Inferior parietal cortex (tissue), 1 donor: ENCODE results near the gene NDUFA13.

ENCODE experiments used
- DNase-seq: peaks from one replicate; pipeline ENCODE4 v3.0.0-alpha.2; 2016; ENCODE audit errors: extremely low spot score

Gene NDUFA13

DNA sequence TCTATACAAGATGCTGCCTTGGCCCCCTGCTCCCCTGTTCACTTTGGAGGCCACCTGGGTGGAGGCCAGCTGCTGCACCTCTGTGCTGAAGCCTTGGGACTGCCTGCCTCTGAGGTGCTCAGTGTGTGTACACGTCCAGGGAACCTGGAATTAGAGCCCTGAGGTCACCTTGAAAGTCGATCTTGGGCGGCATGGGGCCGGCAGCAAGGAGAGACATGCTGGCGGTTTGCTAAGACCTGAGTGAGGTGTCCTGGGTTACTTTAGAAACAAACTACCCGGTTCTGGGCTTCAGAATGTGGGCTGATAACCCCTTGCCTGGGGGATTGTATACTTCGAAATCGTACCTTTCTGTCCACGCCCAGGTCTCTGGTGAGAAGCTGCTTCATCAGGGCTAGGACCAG, 26.2 kb upstream of the NDUFA13 start:
- no peak for DNase-seq

DNA sequence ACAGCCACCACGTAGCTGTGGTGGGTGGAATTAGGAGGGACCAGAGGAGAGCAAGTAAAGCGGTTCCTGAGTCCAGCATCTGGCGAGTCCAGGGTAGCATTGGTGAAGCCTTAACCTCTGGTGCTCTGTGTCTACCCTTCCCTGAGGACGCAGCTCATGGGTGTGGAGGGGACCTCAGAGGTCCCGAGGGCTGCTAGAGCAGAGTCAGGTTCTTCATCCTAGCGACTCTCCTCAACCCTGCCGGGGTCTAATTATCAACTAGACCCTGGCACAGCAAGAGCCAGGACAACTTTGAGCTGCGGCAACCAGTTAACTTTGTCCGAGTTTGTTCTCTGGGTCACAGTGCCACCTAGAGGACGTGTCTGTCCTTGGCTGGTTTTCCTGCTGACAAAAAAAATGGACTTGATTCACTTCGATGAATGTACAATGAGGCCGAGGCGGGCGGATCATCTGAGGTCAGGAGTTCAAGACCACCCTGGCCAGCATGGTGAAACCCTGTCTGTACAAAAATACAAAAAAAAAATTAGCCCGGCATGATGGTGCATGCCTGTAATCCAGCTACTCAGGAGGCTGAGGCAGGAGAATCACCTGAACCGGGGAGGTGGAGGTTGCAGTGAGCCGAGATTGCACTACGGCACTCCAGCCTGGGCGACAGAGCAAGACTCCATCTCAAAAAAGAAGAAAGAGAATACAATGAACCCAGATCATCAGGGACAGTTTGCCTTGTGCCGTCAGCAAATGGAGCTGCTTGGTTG, 25.6 kb upstream of the NDUFA13 start:
- peak; percentile 93 for DNase-seq

DNA sequence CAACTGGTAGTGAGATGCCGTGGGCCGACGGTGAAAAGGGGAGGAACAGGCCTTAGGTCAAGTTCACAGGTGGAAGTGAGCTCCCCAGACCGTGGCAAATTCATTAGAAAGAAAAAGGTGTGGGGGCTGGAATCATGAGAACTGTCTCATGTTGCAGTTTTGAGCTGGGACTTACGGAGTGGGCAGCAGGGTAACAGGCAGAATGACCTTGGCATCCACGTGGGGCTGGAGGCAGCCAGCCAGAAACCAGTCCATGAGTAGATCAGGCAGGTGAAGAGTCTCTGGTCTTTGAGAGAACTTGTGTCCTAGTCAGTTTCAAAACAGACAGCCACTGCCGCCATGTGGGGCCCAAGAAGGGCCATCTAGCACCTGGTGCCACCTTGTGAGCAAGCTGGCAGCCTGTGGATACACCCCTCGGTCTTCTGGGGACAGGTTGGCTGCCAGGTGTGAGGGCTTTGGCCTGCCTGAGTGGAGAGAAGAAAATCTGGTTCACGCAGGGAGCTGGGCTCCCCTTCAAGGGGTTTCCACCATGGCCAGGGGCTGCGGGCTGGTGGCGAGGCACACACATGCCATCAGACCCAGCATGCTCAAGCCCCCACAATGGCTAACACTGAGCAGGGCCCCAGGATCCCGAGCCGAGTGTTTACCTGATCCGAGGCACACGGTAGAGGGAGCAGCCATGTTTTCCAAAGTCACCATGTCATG, 24.6 kb upstream of the NDUFA13 start:
- no peak for DNase-seq

DNA sequence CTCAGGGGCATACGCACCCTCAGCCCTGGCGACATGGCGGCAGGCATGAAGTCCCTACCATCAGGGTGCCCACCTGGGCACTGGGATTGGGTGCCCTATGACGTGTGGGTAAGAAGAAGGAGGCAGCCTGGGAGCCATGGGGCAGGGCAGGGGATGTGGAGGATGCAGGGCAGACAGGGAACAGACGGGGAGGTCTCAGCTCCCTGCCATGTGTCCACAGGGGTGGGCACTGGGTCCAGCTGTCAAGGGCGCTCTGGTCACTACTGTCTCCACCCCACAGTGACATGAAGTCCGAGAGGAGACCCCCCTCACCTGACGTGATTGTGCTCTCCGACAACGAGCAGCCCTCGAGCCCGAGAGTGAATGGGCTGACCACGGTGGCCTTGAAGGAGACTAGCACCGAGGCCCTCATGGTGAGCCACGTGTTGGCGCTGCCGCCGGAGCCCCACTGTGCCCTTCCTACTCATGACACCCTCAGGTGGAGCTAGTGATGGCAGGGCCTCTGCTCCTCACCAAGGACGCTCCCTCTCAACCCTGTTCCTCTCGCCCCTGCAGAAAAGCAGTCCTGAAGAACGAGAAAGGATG, 23.9 kb upstream of the NDUFA13 start:
- DNase-seq = no peak

DNA sequence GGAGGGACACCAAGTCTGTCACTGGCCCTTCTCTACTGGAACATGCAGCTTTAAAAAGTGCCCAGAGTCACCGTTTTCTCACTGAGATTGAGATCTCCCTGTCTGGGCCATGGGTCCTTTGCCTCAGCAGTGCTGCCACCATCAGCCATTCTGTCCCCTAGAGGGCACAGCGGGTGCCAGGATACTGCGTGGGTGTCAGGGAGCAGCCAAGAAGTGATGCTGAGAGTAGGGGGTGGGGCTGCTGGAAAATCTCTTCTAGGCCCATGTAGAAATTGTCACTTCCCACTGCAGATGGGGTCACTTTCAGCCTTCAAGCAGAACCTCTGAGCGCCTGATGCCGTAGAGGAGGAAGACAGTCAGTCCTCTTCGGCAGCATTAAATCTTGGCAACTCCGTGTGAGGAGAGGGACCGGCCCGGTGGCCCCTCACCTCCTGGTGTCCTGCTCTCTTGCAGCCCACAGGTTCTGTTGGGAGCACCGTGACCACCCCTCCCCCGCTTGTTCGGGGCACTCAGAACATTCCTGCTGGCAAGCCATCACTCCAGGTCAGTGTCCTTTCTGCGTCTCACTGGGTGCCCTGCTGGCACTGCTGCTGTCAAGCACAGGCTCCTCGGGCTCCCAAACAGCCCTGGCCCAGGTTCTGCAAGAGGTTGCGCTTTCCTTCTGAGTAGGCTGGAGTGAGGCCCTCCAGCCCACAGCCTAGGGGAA, 22.0 kb upstream of the NDUFA13 start:
- DNase-seq = no peak

DNA sequence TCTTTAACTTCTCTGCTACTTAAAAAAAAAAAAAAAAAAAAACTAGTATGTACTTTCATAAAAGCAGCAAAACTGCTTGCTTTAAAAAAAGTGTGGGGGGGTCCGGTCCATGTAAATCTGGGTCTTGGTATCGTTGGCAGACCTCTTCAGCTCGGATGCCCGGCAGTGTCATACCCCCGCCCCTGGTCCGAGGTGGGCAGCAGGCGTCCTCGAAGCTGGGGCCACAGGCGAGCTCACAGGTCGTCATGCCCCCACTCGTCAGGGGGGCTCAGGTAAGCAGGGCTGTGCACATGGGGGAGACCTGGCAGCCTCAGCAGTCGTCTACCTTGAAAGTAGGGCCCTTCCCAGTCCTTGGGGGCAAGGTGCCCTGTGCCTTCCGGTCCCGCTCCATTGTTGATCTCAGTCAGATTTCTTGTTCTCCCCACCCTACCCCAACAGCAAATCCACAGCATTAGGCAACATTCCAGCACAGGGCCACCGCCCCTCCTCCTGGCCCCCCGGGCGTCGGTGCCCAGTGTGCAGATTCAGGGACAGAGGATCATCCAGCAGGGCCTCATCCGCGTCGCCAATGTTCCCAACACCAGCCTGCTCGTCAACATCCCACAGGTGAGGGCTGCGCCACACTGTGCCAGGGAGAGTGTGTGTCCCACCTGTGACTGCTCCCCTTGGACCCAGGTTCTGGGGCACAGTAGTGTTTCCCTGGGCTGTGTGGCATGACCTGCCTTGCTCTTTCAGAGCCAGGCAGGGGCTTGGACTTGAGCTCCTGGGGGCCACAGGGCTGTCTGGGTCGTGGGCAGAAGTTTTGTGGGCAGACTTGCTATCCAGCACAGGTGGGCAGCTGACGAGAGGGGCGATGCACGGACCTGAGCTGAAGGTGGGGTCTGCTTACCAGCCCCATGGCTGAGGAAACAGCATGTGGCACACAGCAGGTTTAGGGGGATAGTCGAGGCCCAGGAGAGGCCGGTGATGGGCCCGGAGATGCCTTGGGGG, 20.1 kb upstream of the NDUFA13 start:
- no peak for DNase-seq

DNA sequence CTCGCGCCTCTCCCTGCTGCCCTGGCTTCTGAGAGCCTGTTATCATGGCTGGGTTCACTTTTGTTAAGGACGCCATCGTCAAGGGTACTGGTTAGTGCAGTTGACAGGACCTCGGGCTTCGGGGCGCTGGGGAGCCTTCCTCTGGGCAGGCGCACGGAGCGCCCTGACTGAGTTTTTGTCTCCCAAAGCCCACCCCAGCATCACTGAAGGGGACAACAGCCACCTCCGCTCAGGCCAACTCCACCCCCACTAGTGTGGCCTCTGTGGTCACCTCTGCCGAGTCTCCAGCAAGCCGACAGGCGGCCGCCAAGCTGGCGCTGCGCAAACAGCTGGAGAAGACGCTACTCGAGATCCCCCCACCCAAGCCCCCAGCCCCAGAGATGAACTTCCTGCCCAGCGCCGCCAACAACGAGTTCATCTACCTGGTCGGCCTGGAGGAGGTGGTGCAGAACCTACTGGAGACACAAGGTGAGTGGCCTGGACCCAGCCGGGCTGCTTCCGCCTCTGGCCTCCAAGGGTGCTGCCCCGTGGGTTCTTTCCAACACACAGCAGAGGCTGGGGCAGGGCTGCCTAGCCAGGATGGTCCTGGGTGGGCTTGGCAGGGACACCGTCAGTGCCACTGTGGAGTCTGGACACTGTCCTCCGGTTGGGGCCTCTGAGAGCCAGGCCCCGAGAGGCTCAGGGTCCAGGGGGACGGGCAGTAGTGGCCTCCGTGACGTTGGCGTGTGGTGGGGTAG, 17.6 kb upstream of the NDUFA13 start:
- no peak for DNase-seq

DNA sequence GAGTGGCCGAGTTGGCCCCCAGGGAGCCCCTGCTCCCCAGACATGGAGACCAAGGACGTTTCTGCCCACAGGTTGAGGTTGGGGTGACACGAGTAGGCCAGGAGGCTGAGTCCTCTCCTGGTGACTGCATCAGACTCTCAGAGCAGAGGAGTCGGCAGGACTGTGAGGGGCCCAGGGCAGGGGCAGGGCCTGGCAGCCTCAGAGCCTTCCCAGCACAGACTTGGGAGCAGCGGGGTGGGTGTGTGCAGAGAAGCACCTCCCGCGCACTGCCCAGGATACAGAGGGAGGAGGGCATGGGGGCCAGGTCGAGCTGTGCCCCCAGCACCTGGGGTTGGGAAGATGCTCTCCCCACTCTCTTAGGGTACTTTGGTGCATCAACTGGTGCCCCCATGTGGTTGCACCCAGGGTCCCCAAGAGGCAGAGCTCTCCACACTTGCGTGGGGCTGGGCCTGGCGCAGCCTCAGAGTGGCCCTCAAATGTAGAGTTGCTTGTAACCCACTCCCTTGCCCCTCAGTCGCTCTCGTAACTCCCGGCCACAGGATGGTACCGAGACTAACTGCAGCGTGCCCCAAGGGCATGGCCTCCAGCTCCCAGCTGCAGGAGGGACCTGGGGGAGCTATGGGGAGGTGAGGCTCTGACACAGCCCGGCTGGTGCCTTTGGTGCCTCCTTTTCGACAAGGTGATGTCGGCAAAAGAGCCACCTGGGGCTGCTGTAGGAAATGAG, 16.6 kb upstream of the NDUFA13 start:
- DNase-seq = no peak

DNA sequence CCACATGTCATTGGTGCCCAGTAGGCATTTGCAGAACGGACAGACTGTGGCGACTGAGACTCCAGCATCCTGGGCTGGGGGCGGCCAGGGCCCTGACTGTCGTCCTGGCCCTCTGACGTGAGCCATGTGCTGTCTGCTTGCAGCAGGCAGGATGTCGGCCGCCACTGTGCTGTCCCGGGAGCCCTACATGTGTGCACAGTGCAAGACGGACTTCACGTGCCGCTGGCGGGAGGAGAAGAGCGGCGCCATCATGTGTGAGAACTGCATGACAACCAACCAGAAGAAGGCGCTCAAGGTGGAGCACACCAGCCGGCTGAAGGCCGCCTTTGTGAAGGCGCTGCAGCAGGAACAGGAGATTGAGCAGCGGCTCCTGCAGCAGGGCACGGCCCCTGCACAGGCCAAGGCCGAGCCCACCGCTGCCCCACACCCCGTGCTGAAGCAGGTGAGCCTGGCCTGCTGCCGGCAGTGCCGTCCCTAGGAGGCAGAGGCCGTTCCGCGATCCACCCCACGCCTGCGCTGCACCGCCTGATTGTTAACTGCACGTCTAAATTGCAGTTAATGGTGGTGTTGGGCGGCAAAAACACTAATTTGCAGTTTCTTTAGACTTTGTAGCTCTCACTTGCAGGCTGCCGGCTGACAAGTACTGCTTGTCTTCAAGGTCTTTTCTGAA, 14.9 kb upstream of the NDUFA13 start:
- DNase-seq = no peak

DNA sequence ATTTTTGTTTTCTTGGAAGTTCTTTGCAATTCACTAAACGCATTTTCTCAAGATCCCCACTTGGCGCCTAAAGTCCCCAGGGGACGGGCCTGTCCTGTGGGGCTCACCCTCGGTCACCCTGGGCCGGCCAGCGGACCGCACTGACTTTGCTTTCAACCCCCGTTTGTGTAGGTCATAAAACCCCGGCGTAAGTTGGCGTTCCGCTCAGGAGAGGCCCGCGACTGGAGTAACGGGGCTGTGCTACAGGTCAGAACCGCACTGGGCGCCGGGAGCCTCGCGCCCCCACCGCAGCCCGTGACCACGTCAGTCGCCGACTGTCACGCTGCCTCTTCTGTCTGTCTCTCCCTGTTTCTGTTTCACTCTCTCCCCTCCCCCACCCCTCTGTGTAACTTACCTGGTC, 14.2 kb upstream of the NDUFA13 start:
- DNase-seq = no peak

DNA sequence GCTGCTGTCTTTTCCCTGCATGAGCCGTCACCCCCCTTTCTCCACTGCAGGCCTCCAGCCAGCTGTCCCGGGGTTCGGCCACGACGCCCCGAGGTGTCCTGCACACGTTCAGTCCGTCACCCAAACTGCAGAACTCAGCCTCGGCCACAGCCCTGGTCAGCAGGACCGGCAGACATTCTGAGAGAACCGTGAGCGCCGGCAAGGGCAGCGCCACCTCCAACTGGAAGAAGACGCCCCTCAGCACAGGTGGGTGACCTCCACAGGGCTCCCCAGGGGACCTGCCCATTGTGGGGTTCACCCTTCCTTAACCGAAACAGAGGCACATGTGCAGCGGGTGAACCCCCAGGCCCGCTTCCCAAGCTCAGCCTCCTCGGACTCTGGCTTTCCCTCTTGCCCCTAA, 13.7 kb upstream of the NDUFA13 start:
- no peak for DNase-seq

DNA sequence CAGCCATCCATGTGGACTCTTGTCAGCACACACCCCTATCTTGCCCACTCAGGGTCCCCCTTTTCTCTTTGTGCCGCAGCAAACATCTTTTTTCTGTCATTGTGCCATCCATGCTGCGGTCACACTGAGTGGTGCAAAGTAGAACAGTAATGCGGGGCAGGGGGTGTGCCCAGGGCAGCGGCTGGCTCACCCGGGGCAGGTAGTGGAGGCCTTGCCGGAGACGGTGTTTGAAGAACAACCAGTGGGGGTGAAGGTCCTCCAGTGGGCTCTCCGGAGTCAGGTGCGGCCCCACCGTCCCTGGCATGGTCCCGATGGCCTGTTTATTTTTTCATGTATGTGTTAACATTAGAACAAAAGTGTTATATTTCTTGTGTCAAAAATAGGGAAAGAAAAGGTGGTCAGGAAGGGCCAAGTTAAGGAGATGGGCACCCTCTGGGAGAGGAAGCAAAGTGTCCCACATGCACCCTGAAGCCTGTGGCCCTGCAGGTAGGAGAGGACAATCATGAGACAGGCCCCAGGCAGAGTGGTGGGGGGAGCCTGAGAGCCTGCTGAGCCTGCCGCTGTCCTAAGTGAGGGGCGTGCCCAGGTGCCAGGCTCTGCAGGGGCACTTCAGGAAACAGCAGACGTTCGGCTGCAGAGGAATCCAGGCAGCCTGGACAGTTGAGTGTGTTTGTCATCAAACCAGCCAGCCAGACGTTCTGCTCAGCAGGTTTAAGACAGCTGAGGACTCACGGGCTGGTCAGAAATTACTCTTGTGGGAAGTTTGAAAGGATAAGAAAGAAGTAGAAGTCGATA, 13.0 kb upstream of the NDUFA13 start:
- no peak for DNase-seq

DNA sequence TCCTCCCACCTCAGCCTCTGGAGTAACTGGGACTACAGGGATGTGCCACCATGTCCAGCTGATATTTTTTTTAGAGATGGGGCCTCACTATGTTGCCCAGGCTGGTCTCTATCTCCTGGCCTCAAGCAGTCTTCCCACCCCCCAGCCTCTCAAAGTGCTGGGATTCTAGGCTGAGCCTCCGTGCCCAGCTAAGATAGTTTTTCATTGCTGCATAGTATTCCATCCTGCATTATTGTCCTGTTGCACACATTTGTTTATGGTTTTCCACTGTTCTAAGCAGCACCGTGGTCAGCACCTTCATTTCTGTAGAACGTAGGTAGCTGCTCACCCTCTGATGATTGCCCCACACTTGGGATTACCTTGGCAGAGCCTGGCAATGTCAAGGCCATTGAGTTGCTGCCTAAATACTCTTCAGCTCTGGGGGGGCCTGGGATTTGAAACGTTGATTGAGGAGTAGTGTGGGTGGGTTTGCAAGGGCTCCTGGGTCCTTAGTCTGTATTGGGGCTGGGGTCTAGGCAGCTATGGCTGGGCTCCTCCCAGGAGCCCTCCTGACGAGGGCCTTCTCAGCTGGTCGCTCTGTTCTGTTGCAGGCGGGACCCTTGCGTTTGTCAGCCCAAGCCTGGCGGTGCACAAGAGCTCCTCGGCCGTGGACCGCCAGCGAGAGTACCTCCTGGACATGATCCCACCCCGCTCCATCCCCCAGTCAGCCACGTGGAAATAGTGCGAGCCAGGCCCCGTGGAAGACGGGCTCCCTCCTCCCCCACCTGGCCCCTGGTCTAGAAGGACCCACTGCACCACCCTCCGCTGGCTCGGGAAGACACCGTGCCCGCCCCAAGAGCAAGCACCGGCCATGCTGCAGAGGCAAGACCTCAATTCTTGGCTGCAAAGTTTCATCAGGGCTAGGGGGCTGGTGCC, 11.0 kb upstream of the NDUFA13 start:
- DNase-seq = no peak

DNA sequence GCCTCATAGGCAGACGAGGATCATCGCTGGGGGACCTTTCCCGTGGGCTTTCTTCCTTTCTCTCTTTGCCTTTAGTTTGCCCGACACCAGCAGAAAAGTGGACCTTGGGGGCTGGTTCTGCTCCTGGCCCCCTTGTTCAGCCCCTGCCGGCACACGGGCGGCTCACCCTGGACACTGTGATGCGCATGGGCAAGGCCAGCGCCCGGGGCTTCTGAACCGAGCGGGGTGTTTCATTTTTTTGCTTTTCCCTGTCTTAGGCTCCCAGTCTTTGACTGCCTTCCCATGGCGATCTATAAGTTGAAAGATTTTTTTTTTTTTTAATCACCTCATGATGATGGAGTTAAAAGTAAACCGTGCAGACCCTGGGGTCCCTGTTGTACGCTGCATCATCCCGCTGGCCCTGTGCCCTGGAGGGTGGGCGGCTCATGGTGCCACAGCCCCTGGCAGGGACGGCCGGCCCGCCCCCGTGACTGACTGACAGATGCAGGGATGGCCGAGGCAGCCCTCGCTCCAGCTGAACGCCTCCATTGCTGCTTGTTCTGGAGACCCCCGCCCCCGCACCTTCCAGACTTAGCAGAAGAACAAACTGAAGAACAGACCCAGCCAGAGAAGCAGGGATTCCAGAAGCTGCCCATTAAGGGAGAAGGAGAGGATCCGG, 10.2 kb upstream of the NDUFA13 start:
- no peak for DNase-seq

DNA sequence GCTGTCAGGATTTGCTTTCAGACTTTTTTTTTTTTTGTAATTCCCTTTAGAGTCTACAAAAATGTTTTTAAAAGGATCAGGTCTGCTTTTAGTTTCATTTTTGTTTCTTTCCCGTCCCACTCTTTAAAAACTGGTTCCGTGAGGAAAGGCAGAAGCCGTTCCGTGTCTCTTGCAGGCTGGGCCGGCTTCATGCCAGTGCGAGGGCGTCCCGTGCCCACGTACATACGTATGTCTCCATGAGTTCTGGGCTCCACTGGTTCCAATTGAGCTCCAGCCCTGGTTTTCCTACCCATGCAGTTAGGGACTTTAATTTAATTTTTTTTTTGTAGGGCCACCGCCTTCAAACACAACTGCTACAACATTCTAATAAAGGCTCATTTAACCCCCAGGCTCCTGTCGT, 9.4 kb upstream of the NDUFA13 start:
- no peak for DNase-seq

DNA sequence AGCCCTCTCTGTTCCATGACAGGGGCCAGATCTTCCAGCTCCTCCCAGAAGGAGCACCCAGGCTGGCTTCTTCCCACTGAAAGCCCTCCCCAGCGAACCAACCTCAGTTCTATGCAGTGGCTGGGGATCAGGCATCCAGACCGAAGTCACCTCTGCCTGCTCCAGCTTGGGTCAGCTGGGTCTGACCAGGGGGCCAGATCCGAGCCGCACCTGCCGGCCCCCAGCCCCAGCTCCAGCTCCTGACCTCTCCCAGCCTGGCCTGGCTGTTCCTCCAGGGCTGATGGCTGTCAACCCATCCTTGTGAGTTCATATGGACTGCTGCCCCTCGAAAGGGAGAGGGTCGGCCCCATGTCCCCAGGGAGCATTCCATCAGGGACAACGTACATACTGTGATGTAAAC, 8.7 kb upstream of the NDUFA13 start:
- no peak for DNase-seq

DNA sequence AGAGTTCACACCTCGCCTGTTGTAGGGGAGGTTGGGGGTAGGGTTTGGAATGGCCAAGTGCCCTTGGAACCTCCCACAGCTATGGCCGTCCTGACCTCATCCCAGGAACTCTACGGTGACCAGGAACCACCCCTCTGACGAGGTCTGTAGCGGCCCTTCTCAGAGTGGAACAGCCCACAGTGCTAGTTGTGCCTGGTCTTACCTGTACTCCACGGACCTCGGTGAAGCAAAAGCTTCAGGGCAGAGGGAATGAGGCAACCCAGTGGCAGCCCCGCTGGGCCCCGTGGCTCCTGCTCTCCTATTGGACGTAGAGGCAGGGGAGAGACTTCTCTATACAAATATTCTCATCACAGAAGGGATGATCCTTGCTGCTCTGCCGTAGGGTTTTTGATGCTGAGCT, 7.8 kb upstream of the NDUFA13 start:
- no peak for DNase-seq
